Body of pancreas (tissue), 4 donors: Measurements from ENCODE around the gene MRPS18A.

ENCODE experiments used
- CTCF ChIP-seq, 7 experiments: fragments of 450-650 bp in 4 of 7; fragments of 200-600 bp in 3 of 7; sonication (generic) in 3 of 7; IDR thresholded peaks; one replicate each; pipeline ENCODE4 v1.5.1; 2016 to 2019; ENCODE audit warnings: antibody characterized with exemption in 7 of 7
- POLR2A ChIP-seq, 3 donors: fragments of 450-650 bp; IDR thresholded peaks; one replicate each; pipeline ENCODE4 v1.6.1; 2016; ENCODE audit warnings: antibody characterized with exemption in 3 of 3, mild to moderate bottlenecking in 2 of 3

GRCh38 chr6:43712579-43712978 is 25.0 kb upstream of the MRPS18A start:
- TF ChIP-seq POLR2A (IDR thresholded peaks at IDR 0.05), result no peak
- TF ChIP-seq CTCF (IDR thresholded peaks at IDR 0.05), result no peak
